Measurements from ENCODE around the gene CXCL8. TPM values are rescaled to one million over a fixed set of nuclear protein-coding genes. Genes with fewer than 3 reads are reported as not detected.

Gene CXCL8
- total and polyA plus RNA-seq, 2 of the 8 experiments (the other 6 are each of a cell fraction or from before 2014, with no cell fraction given), result not detected

DNA sequence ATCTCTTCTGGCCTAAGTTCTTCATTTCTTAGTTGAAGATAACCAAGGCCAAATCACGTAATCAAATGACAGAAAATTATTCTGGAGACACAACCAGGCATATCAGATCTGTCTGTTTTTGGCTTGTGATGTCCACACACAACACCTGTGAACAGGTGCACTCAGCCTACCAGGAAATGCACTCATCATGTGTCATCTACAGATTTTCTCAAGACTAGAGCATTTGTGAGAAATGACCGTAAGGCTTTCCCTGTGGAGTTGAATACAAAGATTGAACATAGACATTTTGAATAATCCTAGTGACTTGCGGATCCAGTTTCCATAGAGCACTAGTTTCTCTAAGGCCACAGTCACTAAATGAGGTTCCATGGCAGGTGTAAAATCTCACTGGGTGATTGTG lies 26.7 kb upstream of the CXCL8 start:
- Histone ChIP-seq H3K4ac (replicated peaks; ENCODE audit: insufficient read length, low read depth, low read length) (no peak overlapping the region), H3K56ac (replicated peaks; ENCODE audit: insufficient read length, low read depth, low read length) (no peak overlapping the region), H3K79me1 (ENCODE audit: low read depth, low read length) (no peaks in the 10 kb centered on the region), H2BK120ac (replicated peaks; ENCODE audit: low read depth, low read length) (no peak overlapping the region), H3K23ac (ENCODE audit: insufficient read length) (no peak overlapping the region), H4K8ac (ENCODE audit: extremely low read depth, insufficient read depth, low read length) (no peak overlapping the region), H3K23me2 (ENCODE audit: low read depth, low read length) (no peaks in the 10 kb centered on the region), H2AK5ac (ENCODE audit: low read depth, low read length) (no peak overlapping the region), H2BK5ac (ENCODE audit: low read depth, low read length) (no peak overlapping the region), H3K18ac (ENCODE audit: extremely low read depth, low read length) (no peak overlapping the region), H4K20me1 (replicated peaks in 1 of 2; ENCODE audit: control insufficient read depth in 1 of 2, insufficient read depth in 2 of 2, low read length in 2 of 2) (no peaks in the 10 kb centered on the region), H3K27ac (ENCODE audit: low read depth, low read length) (no peak overlapping the region), H3K79me2 (ENCODE audit: control insufficient read depth in 1 of 2, insufficient read depth in 2 of 2, low read length in 2 of 2) (no peaks in the 10 kb centered on the region), H3K4me2 (ENCODE audit: insufficient read depth in 1 of 2, low read depth in 2 of 2, low read length in 2 of 2) (no peak overlapping the region), H3K9me3 (ENCODE audit: insufficient read depth in 2 of 2, low read depth in 1 of 2, low read length in 1 of 2) (no peaks in the 10 kb centered on the region), H3K4me3 (ENCODE audit: extremely low read depth in 1 of 4, insufficient read depth in 2 of 4, low read depth in 3 of 4, low read length in 4 of 4) (no peak overlapping the region), H2BK12ac (ENCODE audit: low read depth, low read length) (no peak overlapping the region), H2BK20ac (ENCODE audit: low read length) (no peak overlapping the region), H3K36me3 (ENCODE audit: control insufficient read depth in 2 of 4, insufficient read depth in 4 of 4, low read length in 3 of 4) (no peaks in the 10 kb centered on the region), H3K14ac (ENCODE audit: insufficient read length) (no peak overlapping the region), H4K5ac (ENCODE audit: insufficient read length, low read depth, low read length) (no peak overlapping the region), H4K91ac (replicated peaks; ENCODE audit: insufficient read length, low read length) (no peak overlapping the region), H3K4me1 (replicated peaks in 1 of 4; ENCODE audit: control insufficient read depth in 3 of 4, insufficient read depth in 4 of 4, low read length in 3 of 4) (no peaks in the 10 kb centered on the region), H3K27me3 (replicated peaks in 1 of 4; ENCODE audit: control insufficient read depth in 3 of 4, extremely low read depth in 1 of 4, insufficient read depth in 3 of 4, low read length in 3 of 4) (no peaks in the 10 kb centered on the region; a peak in 1 of 7 replicates), H2BK15ac (ENCODE audit: low read length) (no peak overlapping the region), H2AFZ (ENCODE audit: low read length) (no peak overlapping the region), H3K9ac (replicated peaks in 1 of 4; ENCODE audit: extremely low read depth in 1 of 4, low read depth in 3 of 4, low read length in 3 of 4) (no peak overlapping the region)
- ChIA-PET CTCF (ENCODE audit: partially characterized antibody) (no interaction called here), POLR2A (ENCODE audit: partially characterized antibody) (no interaction called here)
- WGBS, 2 experiments (ENCODE audit: extremely low coverage in 1 of 2, insufficient coverage in 1 of 2, insufficient read length in 1 of 2, insufficient replicate concordance in 2 of 2, low coverage in 1 of 2, low lambda C conversion rate in 2 of 2, missing lambda C conversion rate in 1 of 2), result 91% methylated on average over 3 of the region's 3 CpGs; no CpG with 5 or more reads in 1 of the 2 experiments
- DNase-seq (ENCODE audit: low read depth in 1 of 2, low spot score in 2 of 2) (no peak), FAIRE-seq (no peak)
- TF ChIP-seq KDM5A (IDR thresholded peaks at IDR 0.05; ENCODE audit: low read length), result no peak
- TF ChIP-seq, protein P1, sequence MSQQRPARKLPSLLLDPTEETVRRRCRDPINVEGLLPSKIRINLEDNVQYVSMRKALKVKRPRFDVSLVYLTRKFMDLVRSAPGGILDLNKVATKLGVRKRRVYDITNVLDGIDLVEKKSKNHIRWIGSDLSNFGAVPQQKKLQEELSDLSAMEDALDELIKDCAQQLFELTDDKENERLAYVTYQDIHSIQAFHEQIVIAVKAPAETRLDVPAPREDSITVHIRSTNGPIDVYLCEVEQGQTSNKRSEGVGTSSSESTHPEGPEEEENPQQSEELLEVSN (IDR thresholded peaks at IDR 0.05), result no peak
- no peak for TF ChIP-seq BACH1 (IDR thresholded peaks at IDR 0.05; ENCODE audit: low read length)
- TF ChIP-seq, protein P2, sequence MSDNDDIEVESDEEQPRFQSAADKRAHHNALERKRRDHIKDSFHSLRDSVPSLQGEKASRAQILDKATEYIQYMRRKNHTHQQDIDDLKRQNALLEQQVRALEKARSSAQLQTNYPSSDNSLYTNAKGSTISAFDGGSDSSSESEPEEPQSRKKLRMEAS (IDR thresholded peaks at IDR 0.05), result no peak

Data from H1 (cell line).